Trophoblast cell (in vitro differentiated cells and primary cell): ENCODE results near the gene CHST3.

Source experiments
- DNase-seq, 2 donors: peaks; one replicate each; pipeline ENCODE4 v3.0.0-alpha.2; 2016
- H2AFZ ChIP-seq: 2 replicates; pipeline ENCODE4 v1.6.1; 2013; ENCODE audit warnings: low read length, moderate library complexity, mild to moderate bottlenecking; ENCODE audit not compliant: insufficient read depth, poor library complexity
- H2AK5ac ChIP-seq: 2 replicates; pipeline ENCODE4 v1.6.1; 2013; ENCODE audit warnings: mild to moderate bottlenecking, low read length
- H2BK120ac ChIP-seq: 2 replicates; pipeline ENCODE4 v1.6.1; 2013; ENCODE audit warnings: low read length, mild to moderate bottlenecking, moderate library complexity; ENCODE audit not compliant: insufficient read depth, poor library complexity
- H2BK12ac ChIP-seq: 2 replicates; pipeline ENCODE4 v1.6.1; 2013; ENCODE audit warnings: mild to moderate bottlenecking, low read length, moderate library complexity
- H2BK5ac ChIP-seq: 2 replicates; pipeline ENCODE4 v1.6.1; 2013; ENCODE audit warnings: low read length, low read depth, moderate library complexity, mild to moderate bottlenecking; ENCODE audit not compliant: poor library complexity
- H3K14ac ChIP-seq: 2 replicates; pipeline ENCODE4 v1.6.1; 2013; ENCODE audit warnings: mild to moderate bottlenecking, low read length
- H3K18ac ChIP-seq: 2 replicates; pipeline ENCODE4 v1.6.1; 2013; ENCODE audit warnings: mild to moderate bottlenecking, low read length
- H3K23ac ChIP-seq: 2 replicates; pipeline ENCODE4 v1.6.1; 2013; ENCODE audit warnings: low read length
- H3K27ac ChIP-seq: 2 replicates; pipeline ENCODE4 v1.5.1; 2013; ENCODE audit warnings: low read depth, mild to moderate bottlenecking, inconsistent platforms, low read length, moderate library complexity
- H3K27me3 ChIP-seq: 2 replicates; pipeline ENCODE4 v1.6.1; 2013; ENCODE audit warnings: inconsistent platforms, mild to moderate bottlenecking, low read length, moderate library complexity; ENCODE audit not compliant: insufficient read depth
- H3K36me3 ChIP-seq, 2 experiments: 1 replicate in 1 of 2; 2 replicates in 1 of 2; pipeline ENCODE4 v1.6.1; 2013; ENCODE audit warnings: low read length in 2 of 2, mild to moderate bottlenecking in 2 of 2, moderate library complexity in 1 of 2; ENCODE audit not compliant: insufficient read depth in 2 of 2, control insufficient read depth in 1 of 2
- H3K4ac ChIP-seq: 2 replicates; pipeline ENCODE4 v1.6.1; 2013; ENCODE audit warnings: low read depth, mild to moderate bottlenecking, low read length, moderate library complexity
- H3K4me1 ChIP-seq, 2 experiments: 1 replicate in 1 of 2; 2 replicates in 1 of 2; pipeline ENCODE4 v1.6.1; 2013; ENCODE audit warnings: low read length in 2 of 2, mild to moderate bottlenecking in 2 of 2, moderate library complexity in 1 of 2; ENCODE audit not compliant: insufficient read depth in 2 of 2, control insufficient read depth in 1 of 2
- H3K4me2 ChIP-seq: 2 replicates; pipeline ENCODE4 v1.6.1; 2013; ENCODE audit warnings: inconsistent platforms, mild to moderate bottlenecking, low read length, moderate library complexity
- H3K4me3 ChIP-seq: 2 replicates; pipeline ENCODE4 v1.5.1; 2013; ENCODE audit warnings: mild to moderate bottlenecking, low read depth, low read length, inconsistent platforms
- H3K79me1 ChIP-seq: one replicate; pipeline ENCODE4 v1.6.1; 2013; ENCODE audit warnings: low read length
- H3K79me2 ChIP-seq: 2 replicates; pipeline ENCODE4 v1.6.1; 2013; ENCODE audit warnings: low read length, mild to moderate bottlenecking; ENCODE audit not compliant: control insufficient read depth, insufficient read depth, poor library complexity
- H3K9ac ChIP-seq: 2 replicates; pipeline ENCODE4 v1.6.1; 2013; ENCODE audit warnings: mild to moderate bottlenecking, low read length
- H3K9me3 ChIP-seq: 2 replicates; pipeline ENCODE4 v1.6.1; 2013; ENCODE audit warnings: low read depth, mild to moderate bottlenecking, control low read depth, inconsistent platforms, low read length; ENCODE audit not compliant: insufficient read depth
- H4K12ac ChIP-seq: 2 replicates; pipeline ENCODE4 v1.6.1; 2013; ENCODE audit warnings: low read depth, mild to moderate bottlenecking, low read length, moderate library complexity
- H4K8ac ChIP-seq: 2 replicates; pipeline ENCODE4 v1.6.1; 2013; ENCODE audit warnings: low read depth, mild to moderate bottlenecking, low read length, moderate library complexity
- H4K91ac ChIP-seq: one replicate; pipeline ENCODE4 v1.6.1; 2013; ENCODE audit warnings: low read depth, mild to moderate bottlenecking, low read length, moderate library complexity
- WGBS: extraction: QIAGEN DNeasy Blood & Tissue Kit; methylation state at CpG from one replicate; pipeline ENCODE4 v1.1.7; 2013; ENCODE audit warnings: missing lambda C conversion rate; ENCODE audit not compliant: insufficient read length, insufficient coverage; ENCODE audit errors: extremely low coverage; 5-methylcytosine and 5-hydroxymethylcytosine counted together

Gene CHST3

DNA sequence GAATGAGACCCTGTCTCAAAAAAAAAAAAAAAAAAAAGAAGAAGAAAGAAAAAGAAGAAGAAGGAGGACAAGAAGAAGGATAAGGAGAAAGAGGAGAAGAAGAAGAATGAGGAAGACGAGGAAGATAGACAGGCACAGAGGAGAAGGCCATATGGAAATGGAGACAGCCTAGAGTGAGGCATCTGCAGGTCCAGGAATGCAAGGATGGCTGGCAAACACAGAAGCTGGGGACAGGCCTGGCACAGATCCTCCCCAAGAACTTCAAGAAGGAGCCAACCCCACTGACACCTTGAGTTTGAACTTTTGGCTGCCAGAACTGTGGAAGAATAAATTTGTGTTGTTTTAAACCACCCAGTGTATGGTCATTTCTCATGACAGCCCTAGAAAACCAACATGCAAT lies 85.3 kb downstream of the CHST3 start:
- Histone ChIP-seq H3K9ac (no peak overlapping the region), H3K27ac (no peak overlapping the region), H3K14ac (no peak overlapping the region), H3K79me1 (peaks cover 2% of the 10 kb centered on the region), H3K23ac (no peak overlapping the region), H3K27me3 (no peaks in the 10 kb centered on the region), H4K8ac (no peak overlapping the region), H3K4ac (no peak overlapping the region), H2BK5ac (no peak overlapping the region), H3K9me3 (peaks cover 3% of the 10 kb centered on the region), H3K4me3 (no peak overlapping the region), H3K36me3 (no peaks in the 10 kb centered on the region), H2BK12ac (no peak overlapping the region), H2AK5ac (no peak overlapping the region), H3K4me2 (no peak overlapping the region), H3K4me1 (peaks cover 3 to 4% of the 10 kb centered on the region in 2 experiments), H2BK120ac (no peak overlapping the region), H2AFZ (no peak overlapping the region), H4K91ac (no peak overlapping the region), H3K79me2 (peaks cover under 1% of the 10 kb centered on the region), H3K18ac (no peak overlapping the region), H4K12ac (no peak overlapping the region)
- WGBS: no CpG with 5 or more reads among the region's 1 CpG
- DNase-seq: no peak

- Histone ChIP-seq H3K79me2 (no peaks in the 10 kb centered on the region), H3K4me1 (no peaks in the 10 kb centered on the region), H3K79me1 (no peaks in the 10 kb centered on the region), H3K27me3 (no peaks in the 10 kb centered on the region), H4K12ac (no peak overlapping the region), H2AFZ (no peak overlapping the region), H3K27ac (no peak overlapping the region), H3K4me3 (no peak overlapping the region), H3K9ac (no peak overlapping the region), H3K18ac (no peak overlapping the region), H4K91ac (no peak overlapping the region), H3K4ac (no peak overlapping the region), H2BK5ac (no peak overlapping the region), H4K8ac (no peak overlapping the region), H3K4me2 (no peak overlapping the region), H2AK5ac (no peak overlapping the region), H3K14ac (no peak overlapping the region), H2BK120ac (no peak overlapping the region), H3K36me3 (no peaks in the 10 kb centered on the region), H3K23ac (no peak overlapping the region), H2BK12ac (no peak overlapping the region), H3K9me3 (peaks cover 3% of the 10 kb centered on the region)
- DNase-seq: no peak
- no CpG with 5 or more reads among the region's 5 CpGs for WGBS
Measured at GRCh38 chr10:72049969-72050781, 86.0 kb downstream of the CHST3 start.

GRCh38 chr10:72050873-72051272 lies 86.7 kb downstream of the CHST3 start:
- Histone ChIP-seq H3K9me3 (peaks cover 3% of the 10 kb centered on the region), H3K4me2 (no peak overlapping the region), H3K27ac (no peak overlapping the region), H3K27me3 (no peaks in the 10 kb centered on the region), H3K23ac (no peak overlapping the region), H3K4ac (no peak overlapping the region), H2BK5ac (no peak overlapping the region), H3K79me2 (no peaks in the 10 kb centered on the region), H4K12ac (no peak overlapping the region), H2BK12ac (no peak overlapping the region), H3K18ac (no peak overlapping the region), H2BK120ac (no peak overlapping the region), H4K91ac (no peak overlapping the region), H2AK5ac (no peak overlapping the region), H2AFZ (no peak overlapping the region), H3K36me3 (no peaks in the 10 kb centered on the region), H4K8ac (no peak overlapping the region), H3K14ac (no peak overlapping the region), H3K9ac (no peak overlapping the region), H3K4me1 (no peaks in the 10 kb centered on the region), H3K4me3 (no peak overlapping the region), H3K79me1 (no peaks in the 10 kb centered on the region)
- DNase-seq: no peak
- WGBS: no CpG with 5 or more reads among the region's 3 CpGs

- Histone ChIP-seq H4K8ac (no peak overlapping the region), H3K9ac (no peak overlapping the region), H3K4me1 (no peaks in the 10 kb centered on the region), H4K91ac (no peak overlapping the region), H3K9me3 (peaks cover 3% of the 10 kb centered on the region), H3K27ac (no peak overlapping the region), H3K79me1 (no peaks in the 10 kb centered on the region), H3K4me2 (no peak overlapping the region), H2BK12ac (no peak overlapping the region), H3K18ac (no peak overlapping the region), H3K36me3 (no peaks in the 10 kb centered on the region), H3K23ac (no peak overlapping the region), H2BK5ac (no peak overlapping the region), H2BK120ac (no peak overlapping the region), H2AFZ (no peak overlapping the region), H3K4me3 (no peak overlapping the region), H4K12ac (no peak overlapping the region), H3K4ac (no peak overlapping the region), H3K14ac (no peak overlapping the region), H2AK5ac (no peak overlapping the region), H3K27me3 (no peaks in the 10 kb centered on the region), H3K79me2 (no peaks in the 10 kb centered on the region)
- DNase-seq: no peak
- no CpG with 5 or more reads among the region's 7 CpGs for WGBS
Measured at GRCh38 chr10:72053690-72054089, 89.5 kb downstream of the CHST3 start.
